ENCODE results near the gene USB1.

USB1 gene

DNA sequence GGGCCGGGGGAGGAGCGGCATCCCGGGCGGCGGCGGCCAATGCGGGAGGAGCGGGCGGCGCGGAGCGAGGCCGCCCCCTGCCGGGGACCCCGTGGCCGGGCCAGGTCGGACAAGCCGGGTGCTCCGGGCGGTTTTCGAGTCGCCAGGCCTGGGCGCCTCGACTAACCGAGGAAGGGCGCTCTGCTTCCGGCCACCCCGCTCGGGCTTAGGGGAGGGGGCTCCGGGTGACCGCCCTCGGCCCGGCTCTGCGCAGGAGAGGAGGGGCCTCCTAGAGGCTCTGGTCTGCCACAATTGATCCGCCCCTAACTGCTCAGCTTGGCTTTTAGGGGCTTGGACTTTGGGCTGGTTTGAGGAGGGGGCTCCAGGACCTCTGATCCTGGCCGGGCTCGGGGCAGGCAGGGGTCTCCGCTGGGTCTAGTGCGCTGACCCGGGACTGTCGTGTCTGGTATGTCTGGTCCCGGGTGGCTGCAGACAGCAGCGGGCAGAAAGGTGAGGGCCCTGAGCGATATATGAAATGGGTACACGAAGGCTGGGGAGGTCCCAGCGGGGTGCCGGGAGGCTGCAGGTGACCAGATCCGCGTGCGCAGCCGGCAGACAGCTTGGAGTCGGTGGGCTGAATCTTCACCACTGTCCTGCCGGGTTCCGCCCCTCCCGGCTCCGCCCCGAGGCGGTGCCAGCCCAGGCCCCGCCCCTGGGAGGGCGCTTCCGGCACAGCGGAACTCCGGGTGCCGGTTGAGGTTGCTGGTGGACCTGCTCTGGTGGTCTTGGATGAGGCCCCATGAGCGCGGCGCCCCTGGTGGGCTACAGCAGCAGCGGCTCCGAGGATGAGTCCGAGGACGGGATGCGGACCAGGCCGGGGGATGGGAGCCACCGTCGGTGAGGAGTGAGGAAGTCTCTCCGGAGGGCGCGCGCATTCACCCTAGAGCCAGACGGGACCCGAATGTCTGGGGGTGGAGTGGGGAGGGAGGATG lies at the start of gene USB1:
Gene USB1 (plus strand): TSS at position 702 of the 971 bp plus-strand sequence. CDS start 77 bp downstream, at position 779.
- no peak for DNase-seq

DNA sequence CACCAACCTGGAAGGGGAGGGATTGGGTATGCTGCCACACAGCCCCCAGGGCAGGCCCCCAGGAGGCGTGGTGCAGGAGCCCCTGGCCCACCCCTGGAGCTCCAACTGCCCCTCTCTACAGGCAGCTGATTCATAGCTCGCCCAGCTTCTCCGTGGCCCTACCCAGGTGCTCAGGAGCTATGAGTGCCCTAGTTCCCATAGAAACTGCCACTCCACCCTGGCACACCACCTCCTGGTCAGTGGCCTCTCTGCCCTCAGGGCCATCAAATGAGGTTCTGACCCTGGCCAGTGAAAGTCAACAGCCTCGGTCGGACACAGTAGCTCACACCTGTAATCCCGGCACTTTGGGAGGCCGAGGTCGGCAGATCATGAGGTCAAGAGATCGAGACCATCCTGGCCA lies 48.3 kb upstream of the USB1 start:
- no peak for DNase-seq

DNA sequence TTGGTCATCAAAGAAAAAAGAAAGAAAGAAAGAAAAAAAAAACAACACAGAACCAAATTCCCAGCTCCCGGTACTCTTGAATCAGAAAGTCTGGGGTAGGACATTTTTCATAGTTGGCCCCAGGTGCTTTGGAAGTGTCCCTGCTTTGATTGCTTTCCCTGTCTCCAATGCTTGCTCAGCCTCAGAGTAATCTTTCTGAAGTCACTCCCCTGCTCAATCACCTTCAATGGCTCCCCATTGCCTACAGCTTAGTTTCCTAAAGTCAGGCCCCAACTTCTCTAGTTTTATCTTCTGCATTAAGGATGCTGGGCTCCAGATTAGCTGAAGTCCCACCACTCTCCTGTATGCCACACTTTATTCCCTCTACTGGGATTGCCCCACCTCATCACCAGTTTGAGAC lies 47.4 kb upstream of the USB1 start:
- no peak for DNase-seq

- DNase-seq, result no peak
Measured at GRCh38 chr16:57955572-57956188, 45.5 kb upstream of the USB1 start.

- DNase-seq, result no peak
Measured at GRCh38 chr16:57956270-57956808, 44.9 kb upstream of the USB1 start.

GRCh38 chr16:57956924-57957672 lies 44.1 kb upstream of the USB1 start:
- no peak for DNase-seq

DNA sequence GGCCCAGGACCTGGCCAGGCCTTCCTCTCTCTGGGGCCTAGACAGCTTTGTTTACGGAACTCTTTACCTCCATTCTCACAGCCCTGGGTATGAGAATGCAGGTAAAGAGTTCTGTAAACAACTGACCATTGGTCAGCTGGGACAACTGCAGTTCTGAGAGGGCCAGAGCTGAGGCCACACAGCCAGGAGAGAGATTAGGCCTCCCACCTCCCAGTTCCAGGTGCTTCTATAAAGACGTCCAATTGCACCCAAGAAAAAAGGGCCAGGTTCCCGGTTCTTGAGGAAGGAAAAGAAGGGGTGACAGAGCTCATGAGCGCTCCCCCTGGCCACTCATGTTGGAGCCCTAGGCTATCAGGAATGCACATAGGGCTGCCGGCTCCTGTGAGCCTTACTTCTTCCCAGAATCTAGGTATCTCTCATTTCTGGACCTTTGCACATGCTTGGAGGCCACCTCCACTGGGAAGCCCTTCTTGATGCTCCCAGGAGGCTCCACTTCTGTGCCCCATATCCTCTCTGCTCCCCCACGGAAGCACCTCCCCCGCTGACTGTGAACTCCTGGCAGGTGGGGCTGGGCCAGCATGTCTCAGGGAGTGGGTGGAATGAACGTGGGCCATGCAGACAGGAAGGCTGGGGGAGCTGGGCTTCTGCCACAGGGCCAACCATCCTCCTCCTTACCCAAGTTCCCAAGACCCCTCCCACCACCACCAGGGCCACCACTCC lies 43.4 kb upstream of the USB1 start:
- no peak for DNase-seq

GRCh38 chr16:57958544-57958943 lies 42.7 kb upstream of the USB1 start:
- DNase-seq, result no peak

GRCh38 chr16:57959121-57959520 lies 42.1 kb upstream of the USB1 start:
- no peak for DNase-seq

- no peak for DNase-seq
Measured at GRCh38 chr16:57959804-57960203, 41.4 kb upstream of the USB1 start.

DNA sequence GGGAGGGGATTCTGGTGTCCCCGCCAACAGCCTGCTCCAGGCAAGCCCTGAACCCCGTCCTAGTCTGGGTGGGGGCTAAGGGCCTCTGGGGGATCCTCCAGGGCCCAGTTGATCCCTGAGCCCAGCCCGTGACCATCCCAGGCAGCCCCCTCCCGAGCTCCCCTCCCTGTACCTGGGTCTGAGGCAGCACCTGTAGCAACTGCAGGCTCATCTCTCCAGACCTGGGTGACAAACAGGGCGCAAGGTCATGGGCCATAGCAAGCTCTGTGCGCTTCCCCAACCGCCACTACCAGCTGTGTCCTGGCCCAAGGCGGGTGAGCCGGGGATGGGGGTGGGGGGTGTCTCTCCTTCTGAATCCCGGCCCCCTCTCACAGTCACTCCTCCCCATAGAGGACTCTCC lies 40.9 kb upstream of the USB1 start:
- DNase-seq, result no peak

- no peak for DNase-seq
Measured at GRCh38 chr16:57960826-57961472, 40.3 kb upstream of the USB1 start.

GRCh38 chr16:57961538-57961937 lies 39.7 kb upstream of the USB1 start:
- no peak for DNase-seq

GRCh38 chr16:57962046-57962445 lies 39.2 kb upstream of the USB1 start:
- no peak for DNase-seq

DNA sequence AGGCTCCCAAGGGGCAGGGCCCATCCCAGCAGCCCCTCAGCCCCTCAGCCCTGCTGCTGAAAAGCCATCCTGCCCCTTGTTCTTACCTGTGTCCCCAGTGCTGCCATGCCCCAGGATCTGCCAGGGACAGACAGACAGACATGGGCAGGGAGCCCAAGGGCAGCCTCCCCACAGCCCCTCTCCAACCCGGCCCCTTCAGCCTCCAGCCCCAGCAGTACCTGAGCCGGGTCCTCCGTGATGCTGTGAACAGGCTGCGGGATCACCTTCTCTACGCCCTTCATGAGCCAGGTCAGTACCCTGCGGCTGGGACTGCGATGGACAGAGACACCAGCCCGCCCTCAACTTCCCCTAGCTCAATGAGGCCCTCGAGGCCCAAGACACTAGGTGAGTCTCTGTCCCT lies 38.5 kb upstream of the USB1 start:
- no peak for DNase-seq

- DNase-seq, result no peak
Measured at GRCh38 chr16:57964157-57964700, 37.0 kb upstream of the USB1 start.

DNA sequence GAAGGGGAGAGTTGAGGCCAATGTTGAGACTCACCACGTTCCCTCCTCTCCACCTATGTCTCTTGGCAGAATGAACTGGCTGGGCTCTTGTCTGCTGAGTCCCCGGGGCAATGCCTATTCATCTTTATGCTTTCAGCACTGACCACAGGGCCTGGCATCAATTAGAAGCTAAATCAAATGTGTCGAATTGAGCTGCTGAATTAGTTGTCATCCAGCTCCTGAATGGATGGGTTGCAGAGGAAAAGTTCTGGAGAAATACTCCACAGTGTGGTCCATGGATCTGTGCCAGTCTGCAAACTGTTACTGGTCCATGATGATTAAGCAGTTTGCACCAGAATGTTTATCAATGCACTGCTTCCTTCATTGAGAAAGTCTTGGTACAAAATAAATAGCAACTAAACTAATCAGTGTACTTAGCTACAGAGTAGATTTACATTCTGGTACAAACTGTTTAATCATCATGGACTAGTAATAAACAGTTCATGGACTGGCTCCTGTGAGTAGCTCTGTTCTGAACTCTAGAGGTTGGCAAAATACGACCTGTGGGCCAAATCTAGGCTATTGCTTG lies 34.9 kb upstream of the USB1 start:
- no peak for DNase-seq

GRCh38 chr16:57966986-57967385 lies 34.2 kb upstream of the USB1 start:
- DNase-seq, result no peak

- DNase-seq, result no peak
Measured at GRCh38 chr16:57967916-57968315, 33.3 kb upstream of the USB1 start.

DNA sequence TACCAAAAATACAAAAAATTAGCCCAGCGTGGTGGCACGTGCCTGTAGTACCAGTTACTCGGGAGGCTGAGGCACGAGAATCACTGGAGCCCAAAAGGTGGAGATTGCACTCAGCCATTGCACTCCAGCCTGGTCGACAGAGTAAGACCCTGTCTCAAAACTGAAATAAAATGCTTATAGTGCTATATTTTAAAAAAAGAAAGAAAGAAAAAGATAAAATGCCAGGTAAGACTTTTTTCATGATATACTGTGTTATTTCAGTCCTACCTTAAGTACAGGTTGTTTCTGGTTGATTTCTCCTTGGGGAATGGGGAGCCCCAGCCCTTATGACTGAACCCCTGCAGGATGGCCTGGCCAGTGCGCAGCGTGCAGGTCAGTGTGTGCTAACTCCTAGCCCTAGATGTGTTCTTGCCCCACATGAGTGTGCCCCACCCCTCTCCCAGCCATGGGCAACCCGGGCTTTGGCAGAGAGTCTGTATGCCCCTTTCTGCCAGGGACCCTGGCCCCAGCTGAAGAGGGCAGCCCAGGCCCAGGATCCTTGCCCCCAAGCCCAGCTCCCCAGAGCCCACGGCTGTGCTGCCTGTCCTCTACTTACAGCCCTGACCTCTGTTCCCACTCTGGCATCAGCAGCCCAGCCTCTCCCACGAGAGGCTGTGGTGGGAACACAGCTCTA lies 31.6 kb upstream of the USB1 start:
- DNase-seq, result no peak

- no peak for DNase-seq
Measured at GRCh38 chr16:57970319-57970718, 30.9 kb upstream of the USB1 start.
